Large intestine (tissue), 3 donors: ENCODE measurements around the gene LYRM9. TPM values are rescaled to one million over a fixed set of nuclear protein-coding genes. Genes with fewer than 3 reads are reported as not detected.

ENCODE experiments used
- DNase-seq, 2 donors: peaks; one replicate each; pipeline versions ENCODE4 v3.0.0 to v3.0.0-alpha.2; 2013
- H3K27ac ChIP-seq: one replicate; pipeline ENCODE4 v1.5.1; 2013; ENCODE audit warnings: low read length
- H3K27me3 ChIP-seq: 2 replicates; pipeline ENCODE4 v1.6.1; 2013; ENCODE audit warnings: low read length; ENCODE audit not compliant: control insufficient read depth, insufficient read depth
- H3K36me3 ChIP-seq: 2 replicates; pipeline ENCODE4 v1.6.1; 2013; ENCODE audit warnings: low read length; ENCODE audit not compliant: control insufficient read depth, insufficient read depth
- H3K4me1 ChIP-seq: one replicate; pipeline ENCODE4 v1.6.1; 2013; ENCODE audit warnings: low read length; ENCODE audit not compliant: control insufficient read depth, insufficient read depth
- H3K4me3 ChIP-seq: one replicate; pipeline ENCODE4 v1.5.1; 2013; ENCODE audit warnings: low read length
- H3K9me3 ChIP-seq: one replicate; pipeline ENCODE4 v1.6.1; 2013; ENCODE audit warnings: mild to moderate bottlenecking, low read depth, low read length, moderate library complexity; ENCODE audit not compliant: control insufficient read depth
- WGBS: methylation state at CpG from one replicate; pipeline ENCODE4 v1.1.5; 2013; ENCODE audit warnings: low lambda C conversion rate; ENCODE audit not compliant: insufficient coverage; 5-methylcytosine and 5-hydroxymethylcytosine counted together
- polyA plus RNA-seq: library from polyadenylated mRNA; unstranded; fragments of 120-200 nt; gene quantifications from one replicate; pipeline ENCODE4 v1.2.1, GENCODE V29; 2013

The LYRM9 gene
- polyA plus RNA-seq, 1 donor, result 13.2 TPM

- no peaks in the 10 kb centered on the region for H3K4me1 ChIP-seq
- H3K27me3 ChIP-seq, result no peaks in the 10 kb centered on the region
- WGBS, result no CpG with 5 or more reads among the region's 4 CpGs
- H3K9me3 ChIP-seq, result no peaks in the 10 kb centered on the region
- no peak overlapping the region for H3K4me3 ChIP-seq
- no peaks in the 10 kb centered on the region for H3K36me3 ChIP-seq
- DNase-seq, result no peak
- H3K27ac ChIP-seq, result no peak overlapping the region
Observed at GRCh38 chr17:27907976-27908558, 14.9 kb upstream of the LYRM9 start.

GRCh38 chr17:27906623-27907022, 13.5 kb upstream of the LYRM9 start:
- H3K4me1 ChIP-seq, result no peaks in the 10 kb centered on the region
- no peaks in the 10 kb centered on the region for H3K36me3 ChIP-seq
- DNase-seq, result no peak
- H3K4me3 ChIP-seq, result no peak overlapping the region
- no peak overlapping the region for H3K27ac ChIP-seq
- WGBS, result no CpG with 5 or more reads among the region's 3 CpGs
- no peaks in the 10 kb centered on the region for H3K27me3 ChIP-seq
- no peaks in the 10 kb centered on the region for H3K9me3 ChIP-seq

GRCh38 chr17:27906226-27906580, 13.0 kb upstream of the LYRM9 start:
- Histone ChIP-seq H3K4me1 (no peaks in the 10 kb centered on the region), H3K36me3 (no peaks in the 10 kb centered on the region), H3K27me3 (no peaks in the 10 kb centered on the region), H3K27ac (no peak overlapping the region), H3K4me3 (no peak overlapping the region), H3K9me3 (no peaks in the 10 kb centered on the region)
- no peak for DNase-seq

- no peaks in the 10 kb centered on the region for H3K9me3 ChIP-seq
- DNase-seq, result no peak
- H3K36me3 ChIP-seq, result no peaks in the 10 kb centered on the region
- H3K27me3 ChIP-seq, result no peaks in the 10 kb centered on the region
- WGBS, result no CpG with 5 or more reads among the region's 9 CpGs
- no peaks in the 10 kb centered on the region for H3K4me1 ChIP-seq
- H3K27ac ChIP-seq, result no peak overlapping the region
- no peak overlapping the region for H3K4me3 ChIP-seq
Observed at GRCh38 chr17:27905447-27906225, 12.5 kb upstream of the LYRM9 start.

- H3K27me3 ChIP-seq, result no peaks in the 10 kb centered on the region
- no peaks in the 10 kb centered on the region for H3K4me1 ChIP-seq
- no peak for DNase-seq
- H3K4me3 ChIP-seq, result no peak overlapping the region
- no peaks in the 10 kb centered on the region for H3K36me3 ChIP-seq
- H3K27ac ChIP-seq, result no peak overlapping the region
- 67% methylated on average over 1 of the region's 5 CpGs for WGBS
- no peaks in the 10 kb centered on the region for H3K9me3 ChIP-seq
Observed at GRCh38 chr17:27904534-27905446, 11.6 kb upstream of the LYRM9 start.

GRCh38 chr17:27904114-27904513, 10.9 kb upstream of the LYRM9 start:
- DNase-seq, result no peak
- Histone ChIP-seq H3K4me1 (no peaks in the 10 kb centered on the region), H3K27me3 (no peaks in the 10 kb centered on the region), H3K27ac (no peak overlapping the region), H3K9me3 (no peaks in the 10 kb centered on the region), H3K4me3 (no peak overlapping the region), H3K36me3 (no peaks in the 10 kb centered on the region)
- 100% methylated on average over 1 of the region's 1 CpG for WGBS

GRCh38 chr17:27899525-27899924, 6.4 kb upstream of the LYRM9 start:
- no CpG with 5 or more reads among the region's 3 CpGs for WGBS
- no peaks in the 10 kb centered on the region for H3K9me3 ChIP-seq
- H3K4me3 ChIP-seq, result no peak overlapping the region
- H3K27ac ChIP-seq, result no peak overlapping the region
- no peak for DNase-seq
- H3K27me3 ChIP-seq, result no peaks in the 10 kb centered on the region
- H3K4me1 ChIP-seq, result no peaks in the 10 kb centered on the region
- no peaks in the 10 kb centered on the region for H3K36me3 ChIP-seq

- Histone ChIP-seq H3K27me3 (peaks cover 2% of the 10 kb centered on the region), H3K9me3 (no peaks in the 10 kb centered on the region), H3K36me3 (no peaks in the 10 kb centered on the region), H3K27ac (no peak overlapping the region), H3K4me1 (no peaks in the 10 kb centered on the region), H3K4me3 (no peak overlapping the region)
- DNase-seq, result no peak
Observed at GRCh38 chr17:27898096-27898495, 4.9 kb upstream of the LYRM9 start.

GRCh38 chr17:27896701-27897100, 3.5 kb upstream of the LYRM9 start:
- Histone ChIP-seq H3K9me3 (no peaks in the 10 kb centered on the region), H3K4me3 (no peak overlapping the region), H3K27ac (no peak overlapping the region), H3K27me3 (peaks cover 2% of the 10 kb centered on the region), H3K4me1 (no peaks in the 10 kb centered on the region), H3K36me3 (no peaks in the 10 kb centered on the region)
- whole genome bisulfite sequencing, result no CpG with 5 or more reads among the region's 7 CpGs
- no peak for DNase-seq

- DNase-seq, result no peak
- H3K4me1 ChIP-seq, result no peaks in the 10 kb centered on the region
- H3K4me3 ChIP-seq, result no peak overlapping the region
- no CpG with 5 or more reads among the region's 1 CpG for WGBS
- no peaks in the 10 kb centered on the region for H3K36me3 ChIP-seq
- H3K27ac ChIP-seq, result no peak overlapping the region
- H3K9me3 ChIP-seq, result no peaks in the 10 kb centered on the region
- peaks cover 2% of the 10 kb centered on the region for H3K27me3 ChIP-seq
Observed at GRCh38 chr17:27895940-27896535, 2.9 kb upstream of the LYRM9 start.
